ENCODE measurements around the gene BNC2. TPM values are rescaled to one million over a fixed set of nuclear protein-coding genes. Genes with fewer than 3 reads are reported as not detected.

BNC2 gene
- total RNA-seq, 2 experiments from 2014 or later: not detected

DNA sequence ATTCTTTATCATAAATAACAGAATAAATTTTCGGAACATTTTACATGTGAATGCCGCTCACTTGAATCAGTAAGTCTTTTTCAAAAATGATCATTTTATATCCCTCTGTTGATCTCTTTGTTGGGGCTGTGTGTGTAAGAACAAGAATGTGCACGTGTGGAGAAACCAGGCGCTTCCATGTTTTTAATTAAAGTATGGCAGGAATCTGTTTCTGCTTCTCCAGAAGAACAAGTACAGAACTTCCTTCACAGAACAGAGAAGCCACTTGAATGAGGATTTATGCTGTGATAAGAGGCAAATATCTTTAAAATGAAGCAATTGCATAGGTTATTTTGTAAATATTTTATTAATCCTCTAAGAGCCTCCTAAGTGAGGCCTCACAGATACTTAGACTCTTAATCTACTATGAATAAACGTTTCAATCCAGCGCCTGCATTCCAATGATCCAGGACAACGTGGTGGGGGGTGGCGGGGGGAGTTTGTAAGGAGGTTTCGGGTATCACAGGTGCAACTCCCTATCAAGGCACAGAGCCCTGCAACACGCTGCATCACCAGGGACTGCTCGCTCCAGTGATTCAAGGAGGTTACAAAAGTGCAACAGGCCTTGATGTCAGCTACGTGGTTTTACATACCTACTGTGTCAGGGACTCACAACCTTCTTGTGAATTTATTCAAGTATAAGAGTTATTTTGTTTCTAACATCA lies 409.2 kb downstream of the BNC2 start:
- ChIA-PET CTCF (no interaction called here), POLR2A (no interaction called here)
- intact Hi-C loops (cut with DNase I, micrococcal nuclease): no loop called here
- peaks cover 0 to 8% of the 10 kb centered on the region in 2 experiments for H3K9me3 ChIP-seq (ENCODE audit: control insufficient read depth in 1 of 2, insufficient read depth in 1 of 2, low read length in 2 of 2)
- H3K27me3 ChIP-seq (ENCODE audit: control insufficient read depth in 1 of 2, insufficient read depth in 2 of 2, low read length in 2 of 2): no peaks in the 10 kb centered on the region
- Mint-ChIP-seq H3K27ac (no peak overlapping the region), H3K4me3 (no peak overlapping the region), H3K9me3 (peaks cover 8% of the 10 kb centered on the region), H3K36me3 (ENCODE audit: low read depth) (no peaks in the 10 kb centered on the region), H3K27me3 (no peaks in the 10 kb centered on the region), H3K4me1 (ENCODE audit: low read depth) (no peaks in the 10 kb centered on the region)
- no peaks in the 10 kb centered on the region for H3K4me1 ChIP-seq (ENCODE audit: insufficient read depth, low read length)
- no peaks in the 10 kb centered on the region for H3K36me3 ChIP-seq (ENCODE audit: insufficient read depth, low read length)
- no peak overlapping the region for H3K4me3 ChIP-seq (ENCODE audit: low read length)
- DNase-seq (no peak), ATAC-seq (ENCODE audit: poor library complexity) (no peak)
- no peak overlapping the region for H3K27ac ChIP-seq (ENCODE audit: low read depth in 1 of 2, low read length in 2 of 2)
- TF ChIP-seq, protein P1, sequence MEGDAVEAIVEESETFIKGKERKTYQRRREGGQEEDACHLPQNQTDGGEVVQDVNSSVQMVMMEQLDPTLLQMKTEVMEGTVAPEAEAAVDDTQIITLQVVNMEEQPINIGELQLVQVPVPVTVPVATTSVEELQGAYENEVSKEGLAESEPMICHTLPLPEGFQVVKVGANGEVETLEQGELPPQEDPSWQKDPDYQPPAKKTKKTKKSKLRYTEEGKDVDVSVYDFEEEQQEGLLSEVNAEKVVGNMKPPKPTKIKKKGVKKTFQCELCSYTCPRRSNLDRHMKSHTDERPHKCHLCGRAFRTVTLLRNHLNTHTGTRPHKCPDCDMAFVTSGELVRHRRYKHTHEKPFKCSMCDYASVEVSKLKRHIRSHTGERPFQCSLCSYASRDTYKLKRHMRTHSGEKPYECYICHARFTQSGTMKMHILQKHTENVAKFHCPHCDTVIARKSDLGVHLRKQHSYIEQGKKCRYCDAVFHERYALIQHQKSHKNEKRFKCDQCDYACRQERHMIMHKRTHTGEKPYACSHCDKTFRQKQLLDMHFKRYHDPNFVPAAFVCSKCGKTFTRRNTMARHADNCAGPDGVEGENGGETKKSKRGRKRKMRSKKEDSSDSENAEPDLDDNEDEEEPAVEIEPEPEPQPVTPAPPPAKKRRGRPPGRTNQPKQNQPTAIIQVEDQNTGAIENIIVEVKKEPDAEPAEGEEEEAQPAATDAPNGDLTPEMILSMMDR (IDR thresholded peaks at IDR 0.05): no peak

DNA sequence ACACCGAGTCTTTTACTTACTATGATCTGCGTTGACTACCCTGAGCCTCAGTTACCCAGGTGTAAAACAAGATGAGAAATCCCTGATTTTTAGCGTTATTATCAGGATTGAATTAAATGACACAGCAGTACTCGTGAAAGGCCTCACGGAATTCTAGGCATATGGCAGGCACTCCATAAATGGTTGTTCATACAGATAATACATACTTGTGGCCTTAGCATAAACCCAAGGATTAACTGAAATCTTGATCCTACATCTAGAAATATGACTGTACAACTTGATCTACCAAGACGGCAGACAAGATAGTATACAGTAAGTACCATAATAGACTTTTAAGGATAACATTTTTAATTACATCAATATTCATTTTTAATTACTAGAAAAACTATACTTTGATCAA lies 409.8 kb downstream of the BNC2 start:
- no peak for ATAC-seq (ENCODE audit: poor library complexity)
- H3K4me1 ChIP-seq (ENCODE audit: insufficient read depth, low read length): no peaks in the 10 kb centered on the region
- no peak overlapping the region for H3K4me3 Mint-ChIP-seq
- ChIA-PET CTCF (no interaction called here), POLR2A (no interaction called here)
- H3K27me3 Mint-ChIP-seq: no peaks in the 10 kb centered on the region
- H3K27ac ChIP-seq (ENCODE audit: low read depth in 1 of 2, low read length in 2 of 2): no peak overlapping the region
- intact Hi-C loops (cut with DNase I, micrococcal nuclease): no loop called here
- TF ChIP-seq, protein P1 (IDR thresholded peaks at IDR 0.05): no peak
- no peaks in the 10 kb centered on the region for H3K27me3 ChIP-seq (ENCODE audit: control insufficient read depth in 1 of 2, insufficient read depth in 2 of 2, low read length in 2 of 2)
- H3K27ac Mint-ChIP-seq: no peak overlapping the region
- H3K9me3 ChIP-seq (ENCODE audit: control insufficient read depth in 1 of 2, insufficient read depth in 1 of 2, low read length in 2 of 2): peaks cover 0 to 8% of the 10 kb centered on the region in 2 experiments
- no peaks in the 10 kb centered on the region for H3K36me3 Mint-ChIP-seq (ENCODE audit: low read depth)
- H3K9me3 Mint-ChIP-seq: peaks cover 8% of the 10 kb centered on the region
- H3K36me3 ChIP-seq (ENCODE audit: insufficient read depth, low read length): no peaks in the 10 kb centered on the region
- H3K4me1 Mint-ChIP-seq (ENCODE audit: low read depth): no peaks in the 10 kb centered on the region
- no peak overlapping the region for H3K4me3 ChIP-seq (ENCODE audit: low read length)
- no peak for DNase-seq

DNA sequence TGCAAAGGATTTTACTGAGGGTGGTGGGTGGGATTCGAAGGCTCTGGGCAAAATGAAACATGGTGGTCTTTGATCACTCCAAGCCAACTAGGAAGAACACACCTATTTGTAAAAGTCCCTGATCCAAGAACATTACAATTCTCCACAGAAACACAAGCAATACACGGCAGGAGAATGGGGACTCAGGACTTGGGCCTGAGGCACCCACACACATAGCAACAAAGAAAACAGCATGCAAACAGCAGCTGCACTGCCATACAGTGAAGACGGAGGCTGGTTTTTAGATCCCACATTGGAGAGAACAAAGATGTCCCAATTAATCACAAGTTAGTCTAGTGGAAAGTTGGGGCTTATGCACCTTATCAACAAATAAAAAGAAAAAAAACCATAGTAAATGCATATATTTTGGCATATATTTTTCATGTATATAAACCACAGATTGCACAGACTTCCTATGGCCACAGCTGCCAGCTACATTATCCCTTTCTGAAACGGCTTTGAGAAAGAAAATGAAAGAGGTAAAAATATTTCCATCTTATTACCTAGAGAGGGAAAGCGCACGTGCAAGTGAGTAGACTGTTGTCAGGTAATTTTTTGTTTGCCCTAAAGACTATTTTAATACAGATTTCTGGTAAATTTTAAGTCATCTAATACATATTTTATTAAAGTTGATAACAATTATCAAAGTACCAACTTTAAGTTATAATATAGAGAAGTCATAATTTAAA lies 410.9 kb downstream of the BNC2 start:
- no peak overlapping the region for H3K4me3 Mint-ChIP-seq
- no peaks in the 10 kb centered on the region for H3K27me3 Mint-ChIP-seq
- Histone ChIP-seq H3K9me3 (ENCODE audit: control insufficient read depth in 1 of 2, insufficient read depth in 1 of 2, low read length in 2 of 2) (peaks cover 0 to 8% of the 10 kb centered on the region in 2 experiments), H3K36me3 (ENCODE audit: insufficient read depth, low read length) (no peaks in the 10 kb centered on the region), H3K27me3 (ENCODE audit: control insufficient read depth in 1 of 2, insufficient read depth in 2 of 2, low read length in 2 of 2) (no peaks in the 10 kb centered on the region), H3K4me3 (ENCODE audit: low read length) (no peak overlapping the region), H3K4me1 (ENCODE audit: insufficient read depth, low read length) (no peaks in the 10 kb centered on the region), H3K27ac (ENCODE audit: low read depth in 1 of 2, low read length in 2 of 2) (no peak overlapping the region)
- no peak for ATAC-seq (ENCODE audit: poor library complexity)
- peaks cover 4% of the 10 kb centered on the region for H3K9me3 Mint-ChIP-seq
- no peak for DNase-seq
- TF ChIP-seq, protein P1 (IDR thresholded peaks at IDR 0.05): no peak
- no peak overlapping the region for H3K27ac Mint-ChIP-seq
- no peaks in the 10 kb centered on the region for H3K36me3 Mint-ChIP-seq (ENCODE audit: low read depth)
- intact Hi-C loops (cut with DNase I, micrococcal nuclease): no loop called here
- CTCF ChIA-PET: no interaction called here
- H3K4me1 Mint-ChIP-seq (ENCODE audit: low read depth): no peaks in the 10 kb centered on the region
- POLR2A ChIA-PET: no interaction called here
